Nephron progenitor cell (in vitro differentiated cells): ENCODE results near the gene FITM1.

Source experiments
- DNase-seq: peaks from one replicate; pipeline ENCODE4 v3.0.0; 2021
- H3K27ac Mint-ChIP-seq: 2 replicates; pipeline ENCODE4 v1.8.0; 2021; ENCODE audit warnings: mild to moderate bottlenecking, moderate library complexity, mixed read lengths
- H3K27me3 Mint-ChIP-seq: 2 replicates; pipeline ENCODE4 v1.8.0; 2021; ENCODE audit warnings: mild to moderate bottlenecking, low read depth, mixed read lengths; ENCODE audit not compliant: poor library complexity
- H3K36me3 Mint-ChIP-seq: 2 replicates; pipeline ENCODE4 v1.8.0; 2021; ENCODE audit warnings: low read depth, mixed read lengths
- H3K4me1 Mint-ChIP-seq: 2 replicates; pipeline ENCODE4 v1.8.0; 2021; ENCODE audit warnings: mixed read lengths
- H3K4me3 Mint-ChIP-seq: 2 replicates; pipeline ENCODE4 v1.8.0; 2021; ENCODE audit warnings: mild to moderate bottlenecking, moderate library complexity, mixed read lengths
- H3K9me3 Mint-ChIP-seq: 2 replicates; pipeline ENCODE4 v1.8.0; 2021; ENCODE audit warnings: mild to moderate bottlenecking, moderate library complexity, mixed read lengths
- CTCF ChIP-seq: fragments of 200-600 bp; sonication (generic); IDR thresholded peaks from 2 replicates; pipeline ENCODE4 v1.5.0; 2021; ENCODE audit warnings: antibody characterized with exemption

FITM1 gene

GRCh38 chr14:24179294-24179960 lies 49.0 kb downstream of the FITM1 start:
- Mint-ChIP-seq H3K4me1 (peaks cover 16% of the 10 kb centered on the region), H3K27ac (peak overlapping the region; percentile 93), H3K4me3 (no peak overlapping the region), H3K27me3 (no peaks in the 10 kb centered on the region), H3K9me3 (no peaks in the 10 kb centered on the region), H3K36me3 (peaks cover 29% of the 10 kb centered on the region)
- no peak for TF ChIP-seq CTCF
- no peak for DNase-seq

- Mint-ChIP-seq H3K4me1 (peaks cover 9% of the 10 kb centered on the region), H3K9me3 (no peaks in the 10 kb centered on the region), H3K4me3 (no peak overlapping the region), H3K36me3 (peaks cover 22% of the 10 kb centered on the region), H3K27ac (peak overlapping the region; percentile 93), H3K27me3 (no peaks in the 10 kb centered on the region)
- TF ChIP-seq CTCF = no peak
- no peak for DNase-seq
Observed at GRCh38 chr14:24179961-24180796, 49.7 kb downstream of the FITM1 start.

- H3K4me3 Mint-ChIP-seq = no peak overlapping the region
- peaks cover 27% of the 10 kb centered on the region for H3K36me3 Mint-ChIP-seq
- H3K4me1 Mint-ChIP-seq = peaks cover 8% of the 10 kb centered on the region
- peaks cover 2% of the 10 kb centered on the region for H3K27me3 Mint-ChIP-seq
- no peak for TF ChIP-seq CTCF
- DNase-seq = no peak
- H3K27ac Mint-ChIP-seq = peak overlapping the region; percentile 97
- no peaks in the 10 kb centered on the region for H3K9me3 Mint-ChIP-seq
Observed at GRCh38 chr14:24181371-24182077, 51.1 kb downstream of the FITM1 start.
